GM19455 (cell line): ENCODE results near the gene MED8.
"Not testable (repeated sequence)": the region's sequence is repeated elsewhere in the genome, so short reads cannot be mapped to it uniquely, and the experiment has no call there.

Source experiments
- ATAC-seq: cut with Tn5 transposase; IDR thresholded peaks from one replicate; pipeline ENCODE4 v1.9.1; 2021; ENCODE audit not compliant: unreplicated experiment

The MED8 gene

DNA sequence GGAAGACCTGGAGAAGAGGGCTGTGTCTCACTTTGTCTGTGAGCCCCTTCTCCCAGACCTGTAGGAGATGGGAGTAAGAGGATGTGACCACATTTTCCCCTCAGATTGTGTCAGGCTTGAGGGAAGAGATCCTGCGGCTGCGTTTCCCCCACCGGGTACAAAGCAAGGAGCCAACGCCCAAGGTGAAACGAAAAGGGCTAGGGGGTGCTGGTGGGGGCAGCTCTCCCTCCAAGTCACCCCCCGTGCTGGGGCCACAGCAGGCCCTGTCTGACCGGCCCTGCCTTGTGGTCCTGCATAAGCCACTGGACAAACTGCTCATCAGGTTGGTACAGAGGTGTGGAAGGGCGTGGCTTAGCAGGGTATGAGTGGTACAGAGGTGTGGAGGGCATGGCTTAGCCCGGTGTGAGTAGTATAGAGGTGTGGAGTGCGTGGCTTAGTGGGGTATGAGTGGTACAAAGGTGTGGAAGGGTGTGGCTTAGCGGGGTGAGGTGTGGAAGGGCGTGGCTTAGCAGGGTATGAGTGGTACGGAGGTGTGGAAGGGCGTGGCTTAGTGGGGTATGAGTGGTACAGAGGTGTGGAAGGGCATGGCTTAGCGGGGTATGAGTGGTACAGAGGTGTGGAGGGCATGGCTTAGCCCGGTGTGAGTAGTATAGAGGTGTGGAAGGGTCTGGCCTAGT lies 33.5 kb upstream of the MED8 start:
- no peak for ATAC-seq

DNA sequence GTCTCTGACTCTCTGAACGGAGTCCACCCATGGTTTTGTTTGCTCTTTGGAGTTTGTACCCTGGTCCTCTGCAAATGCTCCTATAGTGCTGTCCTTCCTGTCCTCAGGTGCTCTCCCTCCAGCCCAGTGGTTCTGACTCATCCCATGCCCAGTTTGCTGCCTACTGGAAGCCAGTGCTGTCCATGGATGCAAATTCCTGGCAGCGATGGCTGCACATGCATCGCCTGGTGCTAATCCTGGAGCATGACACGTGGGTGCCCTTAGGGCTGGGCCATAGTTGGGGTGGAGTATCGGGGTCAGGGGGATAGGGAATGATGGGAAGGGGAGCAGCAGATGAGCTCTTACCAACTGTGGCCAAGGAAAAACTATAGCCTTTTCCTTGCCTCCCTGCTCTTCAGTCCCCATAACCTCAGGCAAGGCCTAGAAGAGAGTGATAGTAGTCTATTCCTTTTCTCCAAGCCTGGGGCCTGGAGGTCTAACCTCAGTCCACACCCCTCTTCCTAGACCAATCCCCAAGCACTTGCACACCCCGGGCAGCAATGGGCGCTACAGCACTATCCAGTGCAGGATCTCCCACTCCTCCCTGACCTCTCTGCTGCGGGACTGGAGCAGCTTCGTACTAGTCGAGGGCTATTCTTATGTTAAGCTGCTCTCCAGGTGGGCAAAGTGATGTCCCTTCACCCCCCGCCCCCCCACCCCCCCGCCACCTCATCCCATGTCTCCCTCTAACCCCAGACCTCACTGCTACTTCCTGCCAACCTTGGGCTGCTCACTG lies 32.6 kb upstream of the MED8 start:
- ATAC-seq: no peak

DNA sequence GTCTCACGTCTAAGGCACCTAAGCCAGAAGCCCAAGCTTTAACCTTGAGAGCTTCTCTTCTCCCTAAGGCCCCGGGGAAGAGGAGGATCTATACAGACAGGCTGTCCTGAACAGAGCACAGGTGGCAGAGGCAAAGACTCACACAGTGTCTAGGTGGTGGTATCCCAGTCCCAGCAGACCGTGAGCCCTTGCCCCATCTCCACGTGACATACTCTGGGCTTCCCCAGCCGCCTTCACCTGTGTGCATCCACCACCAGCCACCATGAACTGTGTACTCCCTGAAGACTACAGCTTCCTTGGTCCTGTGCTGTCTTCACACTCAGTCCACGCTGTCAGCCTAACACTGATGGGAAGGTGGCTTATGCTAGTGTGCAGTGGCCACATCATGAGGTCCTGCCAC lies 31.8 kb upstream of the MED8 start:
- ATAC-seq: no peak

DNA sequence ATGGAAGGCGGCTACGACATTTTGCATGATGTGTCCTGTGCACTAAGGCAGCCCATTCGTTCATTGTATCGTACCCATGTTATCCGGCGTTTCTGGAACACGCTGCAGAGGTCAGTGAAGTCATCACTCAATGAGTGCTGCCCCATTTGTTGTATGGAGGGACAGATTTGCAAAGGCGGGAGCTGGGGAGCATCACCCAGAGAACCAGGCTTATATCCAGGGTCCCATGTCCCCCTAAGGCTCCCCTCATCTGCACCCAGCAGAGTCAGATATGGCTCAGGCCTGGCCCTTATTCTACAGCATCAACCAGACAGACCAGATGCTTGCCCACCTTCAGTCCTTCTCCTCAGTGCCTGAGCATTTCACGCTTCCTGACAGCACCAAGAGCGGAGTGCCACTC lies 31.3 kb upstream of the MED8 start:
- ATAC-seq: no peak

DNA sequence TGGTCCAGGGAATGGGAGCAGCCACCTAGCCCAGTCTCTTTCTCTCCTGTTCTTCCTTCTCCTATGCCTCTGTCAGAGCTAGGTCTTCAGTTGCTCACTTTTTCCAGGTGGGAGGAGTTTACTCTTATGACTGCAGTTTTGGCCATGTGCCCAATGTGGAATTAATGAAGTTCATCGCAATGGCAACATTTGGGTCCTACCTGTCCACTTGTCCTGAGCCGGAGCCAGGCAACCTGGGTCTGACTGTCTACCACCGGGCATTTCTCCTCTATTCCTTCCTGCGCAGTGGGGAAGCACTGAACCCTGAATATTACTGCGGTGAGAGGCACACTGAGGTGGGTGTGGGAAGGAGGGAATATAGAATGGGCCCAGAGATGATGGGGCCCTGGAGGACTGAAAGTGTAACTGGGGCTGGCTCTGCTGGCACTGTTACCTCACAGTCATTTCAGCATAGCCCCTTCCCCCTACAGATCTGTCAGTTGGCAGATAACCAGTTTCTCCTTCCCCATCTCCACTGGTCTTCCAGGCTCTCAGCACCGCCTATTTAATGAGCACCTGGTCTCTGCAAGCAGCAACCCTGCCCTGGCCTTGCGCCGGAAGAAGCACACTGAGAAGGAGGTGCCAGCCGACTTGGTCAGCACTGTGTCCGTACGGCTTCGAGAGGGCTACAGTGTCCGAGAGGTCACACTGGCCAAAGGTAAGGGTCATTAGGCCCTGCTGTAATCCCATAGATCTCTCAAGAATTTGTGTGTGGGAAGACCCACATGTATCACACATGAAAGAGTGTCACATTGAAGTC lies 30.2 kb upstream of the MED8 start:
- no peak for ATAC-seq

DNA sequence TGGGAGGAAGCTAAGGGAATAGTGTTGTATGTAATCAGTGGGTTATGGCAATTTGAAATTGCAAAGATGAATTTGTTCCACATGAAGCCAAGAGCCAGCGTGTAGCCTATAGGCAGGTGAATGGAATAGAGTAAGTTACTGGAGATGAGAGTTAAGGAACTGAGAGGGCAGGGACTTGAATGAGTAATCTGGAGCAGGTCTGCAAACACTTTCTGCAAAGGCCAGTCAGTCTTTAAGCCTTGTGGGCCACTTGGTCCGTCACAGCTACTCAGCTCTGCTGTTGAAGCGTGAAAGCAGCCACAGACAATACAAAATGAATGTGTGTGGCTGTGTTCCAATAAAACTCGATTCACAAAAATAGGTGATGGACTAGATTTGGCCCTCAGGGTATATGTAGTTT lies 29.3 kb upstream of the MED8 start:
- ATAC-seq: no peak

DNA sequence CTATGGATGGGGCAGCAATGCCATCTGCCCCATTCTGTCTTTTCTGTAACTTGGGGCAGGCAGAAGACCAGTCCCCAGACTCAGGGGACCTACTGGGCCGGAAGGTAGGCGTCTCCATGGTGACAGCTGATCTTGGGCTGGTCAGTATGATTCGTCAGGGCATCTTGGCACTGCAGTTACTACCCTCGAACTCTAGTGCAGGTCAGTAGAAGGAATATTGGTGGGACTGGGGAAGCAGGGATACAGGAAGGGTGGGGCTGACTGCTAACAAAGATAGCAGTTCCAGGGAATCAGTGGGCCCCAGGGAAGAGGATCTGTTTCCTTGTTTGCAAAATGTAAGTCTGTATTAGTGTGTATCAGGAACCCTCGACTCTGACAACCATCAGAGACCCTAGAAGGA lies 26.3 kb upstream of the MED8 start:
- no peak for ATAC-seq

DNA sequence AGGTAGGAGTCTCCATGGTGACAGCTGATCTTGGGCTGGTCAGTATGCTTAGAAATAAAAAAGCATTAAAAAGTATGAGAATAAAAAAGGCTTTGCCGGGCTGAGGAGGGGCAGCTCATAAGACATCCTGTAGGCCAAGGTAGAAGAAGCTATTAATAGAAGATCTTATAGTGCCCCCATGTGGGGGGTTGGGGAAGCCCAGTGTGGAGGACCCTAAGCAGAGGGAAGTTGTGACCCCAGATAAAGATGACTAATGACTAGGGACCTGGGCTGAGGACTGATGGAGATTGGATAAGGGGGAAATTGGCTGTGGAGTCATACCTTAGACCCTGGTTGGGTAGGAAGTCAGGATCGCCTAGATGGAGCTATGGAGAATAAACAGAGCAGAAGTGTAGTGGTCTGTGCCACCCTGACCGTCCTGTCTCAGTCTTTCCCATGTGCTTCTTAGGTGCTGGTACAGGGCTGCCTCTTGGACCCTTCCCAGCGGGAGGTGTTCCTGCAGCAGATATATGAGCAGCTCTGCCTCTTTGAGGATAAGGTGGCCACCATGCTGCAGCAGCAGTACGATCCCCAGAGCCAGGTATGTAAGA lies 25.1 kb upstream of the MED8 start:
- no peak for ATAC-seq

DNA sequence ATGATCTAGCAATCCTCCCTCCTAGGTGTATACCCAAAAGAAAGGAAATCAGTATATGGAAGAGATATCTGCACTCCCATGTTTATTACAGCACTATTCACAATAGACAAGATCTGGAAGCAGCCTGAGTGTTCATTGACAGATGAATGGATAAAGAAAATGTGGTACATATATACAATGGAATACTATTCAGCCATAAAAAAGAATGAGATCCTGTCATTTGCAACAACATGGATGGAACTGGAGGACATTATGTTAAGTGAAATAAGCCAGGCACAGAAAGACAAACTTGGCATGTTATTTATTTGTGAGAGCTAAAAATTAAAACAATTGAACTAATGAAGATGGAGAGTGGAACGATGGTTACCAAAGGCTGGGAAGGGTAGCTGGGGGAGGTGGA lies 23.8 kb upstream of the MED8 start:
- not testable (repeated sequence) for ATAC-seq

DNA sequence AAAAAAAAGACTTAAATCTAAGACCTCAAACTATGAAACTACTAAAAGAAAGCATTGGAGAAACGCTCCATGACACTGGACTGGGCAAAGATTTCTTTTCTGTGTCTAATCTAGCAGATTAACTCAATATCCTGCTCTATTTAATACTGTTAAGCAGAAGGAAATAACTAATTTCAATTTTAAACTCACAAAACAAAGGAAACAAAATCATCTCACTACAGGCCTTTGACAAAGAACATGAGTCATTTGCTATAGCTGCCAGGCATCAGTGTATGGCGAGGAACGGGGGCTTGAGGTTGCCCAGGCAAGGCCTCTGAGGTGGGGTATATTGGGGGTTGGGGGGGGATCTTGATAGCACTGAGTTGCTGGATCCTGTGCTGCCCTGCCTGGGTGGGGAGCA lies 21.0 kb upstream of the MED8 start:
- no peak for ATAC-seq

DNA sequence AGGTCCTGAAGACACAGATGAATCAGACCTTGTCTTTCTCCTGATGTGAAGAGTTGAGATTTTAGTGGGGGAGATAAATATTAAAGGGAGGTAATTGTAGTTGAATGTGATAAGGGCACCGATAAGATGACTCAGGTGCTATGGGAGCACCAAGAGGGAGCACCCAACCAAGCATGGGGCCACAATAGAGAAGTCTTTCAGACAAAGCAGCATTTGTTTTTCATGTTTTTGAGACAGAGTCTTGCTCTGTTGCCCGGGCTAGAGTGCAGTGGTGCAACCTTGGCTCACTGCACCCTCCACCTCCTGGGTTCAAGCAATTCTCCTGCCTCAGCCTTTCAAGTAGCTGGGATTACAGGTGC lies 16.3 kb upstream of the MED8 start:
- no peak for ATAC-seq

DNA sequence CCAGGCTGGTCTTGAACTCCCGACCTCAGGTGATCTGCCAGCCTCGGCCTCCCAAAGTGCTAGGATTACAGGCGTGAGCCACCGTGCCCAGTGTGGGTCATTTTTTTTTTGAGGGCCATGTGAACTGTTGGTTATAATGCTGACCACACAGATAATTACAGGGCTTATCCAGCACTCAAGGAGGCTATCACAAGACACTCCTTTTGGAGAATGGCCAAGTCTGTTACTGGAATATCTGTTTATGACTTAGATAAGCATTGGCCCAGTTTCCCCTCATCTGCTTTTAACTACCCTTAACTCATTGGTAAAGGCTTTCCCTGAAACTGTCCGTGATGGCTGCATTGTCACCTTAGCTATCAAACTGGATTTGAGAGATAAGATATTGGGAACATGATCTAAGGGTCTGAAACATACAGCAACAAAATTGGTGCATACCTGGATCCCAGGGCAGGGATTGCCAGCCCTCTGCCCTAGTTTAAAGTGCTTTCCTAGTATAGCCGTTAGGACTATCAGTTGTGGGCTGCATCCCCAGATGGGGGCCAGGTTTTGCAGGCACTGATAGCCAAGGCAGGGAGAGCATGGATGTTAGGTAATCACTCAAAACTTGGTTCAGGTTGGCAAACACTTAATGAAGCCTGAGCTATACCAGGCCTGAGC lies 15.7 kb upstream of the MED8 start:
- ATAC-seq: no peak

DNA sequence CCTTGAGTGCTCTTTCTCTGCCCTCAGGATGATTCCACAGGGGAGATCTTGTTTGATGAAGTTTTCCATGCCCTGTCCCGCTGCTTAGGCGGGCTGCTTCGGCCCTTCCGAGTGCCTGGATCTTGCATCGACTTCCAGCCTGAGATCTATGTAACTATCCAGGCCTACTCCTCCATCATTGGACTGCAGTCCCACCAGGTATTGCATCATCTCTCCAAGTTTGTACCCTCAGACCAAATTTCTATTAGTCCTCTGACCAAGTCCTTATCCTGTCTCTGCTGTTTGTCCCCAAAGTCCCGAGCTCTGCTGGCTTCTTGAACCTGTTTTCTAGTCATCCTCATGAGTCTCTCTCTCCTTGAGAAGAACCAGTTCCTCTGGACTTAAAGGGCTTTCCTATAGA lies 14.8 kb upstream of the MED8 start:
- ATAC-seq: no peak

DNA sequence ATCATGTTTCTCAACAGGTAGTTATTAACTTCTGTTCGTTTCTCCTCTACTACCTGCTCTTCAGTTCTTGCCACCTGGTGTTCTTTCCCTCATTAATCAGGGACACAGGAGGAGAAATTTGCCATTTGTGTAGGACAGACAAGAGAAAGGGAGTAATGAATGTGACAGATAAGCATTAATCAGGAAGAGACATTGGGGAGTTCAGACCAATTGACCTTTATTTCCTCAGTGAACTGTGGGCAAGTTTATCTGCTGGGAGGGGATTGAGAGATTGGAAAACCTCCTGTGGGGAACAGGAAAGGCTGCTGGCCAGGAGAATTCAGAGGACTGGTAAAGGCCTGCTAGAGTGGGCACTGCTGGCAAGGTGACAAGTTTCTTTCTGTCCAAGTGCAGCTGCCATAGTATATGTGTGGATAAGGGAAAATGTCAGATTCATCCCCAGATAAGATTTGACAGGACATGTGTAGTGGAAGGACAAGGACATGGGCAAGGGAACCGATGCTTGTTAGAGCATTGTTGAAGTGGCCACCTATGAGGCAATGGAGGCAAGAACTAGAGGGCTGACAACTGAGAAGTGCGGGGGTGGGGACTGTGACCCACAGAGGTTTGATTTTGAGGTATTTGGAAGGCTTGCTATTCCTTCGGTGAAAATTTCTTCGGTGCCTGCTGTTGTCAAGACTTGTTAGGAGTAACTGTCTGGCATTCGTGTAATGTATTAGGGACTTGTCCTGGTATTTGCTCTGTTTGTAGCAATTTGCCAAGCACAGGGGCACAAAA lies 12.7 kb upstream of the MED8 start:
- no peak for ATAC-seq

DNA sequence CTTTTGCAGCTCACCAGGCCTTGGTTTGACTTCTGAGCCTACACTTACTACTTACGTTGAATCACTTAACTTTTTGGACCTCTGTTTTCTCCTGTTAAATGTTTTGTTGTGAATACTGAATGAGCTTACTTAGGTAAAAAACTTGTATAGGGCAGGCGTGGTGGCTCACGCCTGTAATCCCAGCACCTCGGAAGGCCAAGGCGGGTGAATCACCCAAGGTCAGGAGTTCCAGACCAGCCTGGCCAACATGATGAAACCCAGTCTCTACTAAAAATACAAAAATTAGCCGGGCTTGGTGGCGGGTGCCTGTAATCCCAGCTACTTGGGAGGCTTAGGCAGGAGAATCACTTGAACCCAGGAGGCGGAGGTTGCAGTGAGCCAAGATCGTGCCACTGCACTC lies 10.8 kb upstream of the MED8 start:
- not testable (repeated sequence) for ATAC-seq

DNA sequence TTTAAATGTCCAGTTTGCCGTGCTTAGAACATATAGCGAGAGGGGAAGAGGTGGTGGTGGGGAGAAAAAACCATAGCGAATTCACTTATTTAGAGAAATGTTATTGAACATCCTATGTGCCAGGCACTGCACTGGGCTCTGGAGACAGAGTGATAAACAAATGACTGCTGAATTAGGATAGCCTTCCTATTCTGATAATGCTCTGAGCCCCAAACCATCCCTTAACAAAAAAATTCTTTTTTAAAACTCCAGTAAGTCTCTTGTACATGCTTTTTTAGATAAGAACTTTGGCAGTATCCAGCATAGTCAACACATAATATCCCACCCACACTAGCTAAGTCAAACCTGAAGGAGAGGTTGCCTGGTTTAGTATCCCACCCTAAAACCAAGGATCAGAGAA lies 8.6 kb upstream of the MED8 start:
- no peak for ATAC-seq

DNA sequence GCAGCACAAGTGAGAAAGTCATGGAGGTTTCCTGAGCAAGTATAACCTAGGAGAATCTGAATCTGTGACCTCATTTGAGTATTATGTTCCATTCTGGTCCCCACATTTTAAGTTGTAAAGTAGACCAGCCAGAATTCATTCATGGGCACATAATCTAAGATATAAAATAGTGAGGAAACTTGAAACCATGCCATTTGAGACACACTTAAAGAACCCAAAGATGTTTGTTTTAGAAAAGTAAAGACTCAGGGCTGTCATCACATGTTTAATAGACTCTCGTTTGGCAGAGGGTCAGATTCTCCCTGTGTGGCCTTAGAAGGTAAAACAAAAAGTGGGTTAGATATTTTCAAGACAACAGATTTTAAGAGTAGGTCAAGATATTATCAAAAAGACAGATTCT lies 6.5 kb upstream of the MED8 start:
- ATAC-seq: no peak

DNA sequence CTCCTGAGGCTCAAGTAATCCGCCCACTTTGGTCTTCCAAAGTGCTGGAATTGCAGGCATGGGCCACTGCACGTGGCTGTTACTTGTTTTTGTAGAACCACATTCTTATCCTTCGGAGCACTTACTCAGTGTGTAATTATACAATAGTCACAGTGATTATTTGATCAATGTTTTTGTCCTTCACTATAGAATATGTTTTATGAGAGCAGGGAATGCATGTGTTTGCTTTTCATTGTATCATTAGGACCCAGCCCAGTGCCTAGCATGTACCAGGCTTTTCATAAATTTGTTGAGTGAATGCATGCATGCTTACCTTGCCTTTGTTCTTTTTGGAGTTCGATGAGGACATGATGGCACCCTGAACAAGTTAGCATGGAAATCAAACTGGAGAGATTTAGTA lies 5.9 kb upstream of the MED8 start:
- no peak for ATAC-seq

DNA sequence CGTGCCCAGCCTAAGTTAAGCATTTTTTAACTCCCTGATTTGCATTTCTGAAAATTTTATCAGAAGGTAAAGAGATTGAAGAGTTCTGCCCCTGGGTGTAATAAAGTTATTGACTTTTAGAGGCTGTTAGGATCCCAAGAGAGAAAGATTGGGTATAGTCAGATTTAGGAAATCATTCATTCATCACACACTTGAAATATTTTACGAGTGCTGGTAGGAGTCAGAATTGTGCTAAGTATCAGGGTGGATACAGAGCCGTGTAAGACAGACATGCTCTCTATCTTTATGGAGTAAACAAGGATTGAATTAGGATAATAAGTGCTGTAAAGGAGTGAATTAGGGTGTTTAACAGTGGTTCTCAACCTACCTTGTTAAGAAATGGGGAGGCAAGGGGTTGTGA lies 3.1 kb upstream of the MED8 start:
- ATAC-seq: no peak

DNA sequence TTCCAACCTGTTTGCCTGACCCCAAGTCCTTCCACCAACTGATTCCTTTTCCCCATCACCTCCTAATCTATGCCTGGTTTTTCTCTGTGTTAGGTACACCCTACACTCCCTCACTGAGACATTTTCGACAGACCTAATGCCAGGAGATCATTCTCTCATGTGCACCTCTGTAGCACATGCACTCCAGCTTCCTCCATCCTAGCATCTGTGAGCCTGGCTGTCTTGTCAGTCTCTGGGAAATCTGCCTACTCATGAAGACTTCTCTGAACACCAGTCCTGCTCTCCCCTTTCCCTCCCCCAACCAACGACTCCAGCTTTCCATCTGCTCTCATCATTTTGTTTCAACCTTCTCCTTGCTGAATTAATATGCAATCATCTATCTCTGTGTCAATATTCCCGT lies 987 bp downstream of the MED8 start:
- no peak for ATAC-seq
